NCI-H748 (cell line): ENCODE measurements around the gene PEX16.

ENCODE experiments used
- DNase-seq: peaks from one replicate; lab custom pipeline; 2025; ENCODE audit not compliant: unreplicated experiment; lab: John Stamatoyannopoulos, UW

PEX16 gene

GRCh38 chr11:45879803-45880686 is 37.6 kb downstream of the PEX16 start:
- no peak for DNase-seq

GRCh38 chr11:45877845-45878244 is 39.8 kb downstream of the PEX16 start:
- no peak for DNase-seq

DNA sequence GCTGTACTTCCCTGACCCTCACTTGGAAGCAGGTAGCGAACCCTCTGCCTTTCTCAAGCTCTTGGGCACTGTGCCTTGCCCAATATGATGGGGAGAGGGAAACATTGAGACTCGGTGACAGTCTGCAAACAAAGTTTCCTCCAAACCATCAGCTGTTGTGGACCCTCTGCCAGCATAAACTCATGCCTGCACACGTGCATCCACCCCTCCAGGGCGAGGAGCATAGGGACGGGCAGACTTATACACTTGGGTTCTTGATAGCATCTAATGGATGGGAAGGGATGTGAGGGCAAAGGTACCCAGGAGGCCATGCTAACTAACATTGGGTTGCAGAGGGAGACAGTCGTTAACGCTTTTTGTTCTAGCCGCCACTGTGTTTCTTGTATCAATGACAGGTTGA is 40.5 kb downstream of the PEX16 start:
- DNase-seq, result no peak

DNA sequence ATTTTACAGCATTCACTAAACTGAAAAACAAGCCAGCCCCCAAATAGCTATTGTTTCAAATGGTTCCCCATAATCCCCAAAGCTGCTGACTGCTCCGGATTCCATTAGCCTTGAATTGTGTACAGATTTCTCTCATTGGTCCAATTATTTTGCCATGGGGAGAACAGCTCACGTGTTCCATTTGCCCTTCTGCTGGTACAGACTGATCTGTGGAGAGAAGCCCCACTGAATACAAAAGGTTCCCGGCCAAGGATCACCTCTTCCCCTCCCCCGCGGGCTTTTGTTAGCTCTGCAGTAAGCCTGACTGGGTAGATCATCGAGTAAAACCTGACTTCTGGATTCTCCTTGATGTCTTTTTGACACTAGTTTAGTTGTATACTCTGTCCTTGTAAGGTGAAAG is 41.3 kb downstream of the PEX16 start:
- DNase-seq, result no peak

- DNase-seq, result peak; percentile 75
Observed at GRCh38 chr11:45872651-45873356, 44.9 kb downstream of the PEX16 start.

GRCh38 chr11:45871638-45872037 is 46.0 kb downstream of the PEX16 start:
- no peak for DNase-seq

DNA sequence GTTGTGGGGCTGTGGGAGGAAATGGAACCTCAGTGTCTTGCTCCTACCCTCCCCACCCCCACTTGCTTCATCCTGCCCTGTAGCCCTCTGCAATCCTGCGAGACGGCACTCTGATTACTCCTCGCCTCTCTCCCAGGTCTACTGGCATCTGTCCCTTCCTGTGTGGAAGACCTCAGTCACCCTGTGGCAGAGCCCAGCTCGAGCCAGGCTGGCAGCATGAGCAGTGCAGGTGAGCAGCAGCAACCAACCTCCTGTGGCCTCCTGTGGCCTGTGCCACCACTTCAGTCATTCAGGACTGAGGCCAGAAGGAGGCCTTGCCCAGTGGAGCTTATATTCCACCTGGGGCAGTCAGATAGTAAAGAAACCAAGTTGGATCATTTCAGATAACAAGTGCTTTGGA is 47.0 kb downstream of the PEX16 start:
- no peak for DNase-seq

DNA sequence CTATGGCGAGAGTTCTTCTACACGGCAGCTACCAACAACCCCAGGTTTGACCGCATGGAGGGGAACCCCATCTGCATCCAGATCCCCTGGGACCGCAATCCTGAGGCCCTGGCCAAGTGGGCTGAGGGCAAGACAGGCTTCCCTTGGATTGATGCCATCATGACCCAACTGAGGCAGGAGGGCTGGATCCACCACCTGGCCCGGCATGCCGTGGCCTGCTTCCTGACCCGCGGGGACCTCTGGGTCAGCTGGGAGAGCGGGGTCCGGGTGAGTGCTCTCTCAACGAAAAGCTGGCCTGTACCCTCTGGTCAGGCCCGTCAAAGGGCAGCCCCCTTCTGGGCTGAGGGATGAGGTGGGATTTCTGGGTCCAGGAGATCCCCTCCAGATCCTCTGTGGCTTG is 48.1 kb downstream of the PEX16 start:
- no peak for DNase-seq

- DNase-seq, result no peak
Observed at GRCh38 chr11:45864041-45864440, 53.6 kb downstream of the PEX16 start.

DNA sequence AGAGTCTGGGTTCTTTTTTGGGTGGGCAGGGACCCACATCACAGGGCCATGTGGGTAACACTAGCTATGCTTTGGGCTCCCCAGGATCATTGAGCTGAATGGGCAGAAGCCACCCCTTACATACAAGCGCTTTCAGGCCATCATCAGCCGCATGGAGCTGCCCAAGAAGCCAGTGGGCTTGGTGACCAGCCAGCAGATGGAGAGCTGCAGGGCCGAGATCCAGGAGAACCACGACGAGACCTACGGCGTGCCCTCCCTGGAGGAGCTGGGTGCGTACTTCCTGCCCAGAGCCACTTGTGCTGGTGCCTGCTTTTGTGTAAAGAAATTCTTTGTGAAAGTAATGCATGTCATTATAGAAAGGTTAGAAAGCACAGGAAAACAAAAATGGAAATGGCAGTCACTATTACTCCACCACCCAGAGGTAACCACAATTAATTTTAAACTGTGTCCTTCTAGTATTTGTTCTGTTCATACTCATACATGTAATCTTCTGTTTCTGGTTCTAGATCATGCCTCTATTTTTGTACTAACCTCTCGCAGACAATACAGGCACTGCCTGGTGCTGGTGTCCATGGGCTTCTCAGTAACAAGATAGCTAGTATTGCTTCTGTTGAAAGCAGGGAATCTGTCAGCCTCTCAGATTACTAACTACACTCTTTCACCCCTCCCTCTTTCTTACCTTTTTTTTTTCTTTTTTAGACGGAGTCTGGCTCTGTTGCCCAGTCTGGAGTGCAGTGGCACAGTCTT is 56.7 kb downstream of the PEX16 start:
- DNase-seq, result no peak

GRCh38 chr11:45860348-45860747 is 57.3 kb downstream of the PEX16 start:
- no peak for DNase-seq
